ENCODE measurements around the gene MSH2. TPM values are rescaled to one million over a fixed set of nuclear protein-coding genes. Genes with fewer than 3 reads are reported as not detected.

MSH2 gene
- total RNA-seq, 1 donor from 2014 or later = 26.5 TPM

GRCh38 chr2:47531378-47532042, 128.6 kb downstream of the MSH2 start:
- H3K36me3 ChIP-seq (ENCODE audit: control insufficient read depth, insufficient read depth, low read length) = no peaks in the 10 kb centered on the region
- no peak for TF ChIP-seq CTCF (IDR thresholded peaks at IDR 0.05; ENCODE audit: insufficient read depth, low read length, poor library complexity, severe bottlenecking)

More at GRCh38 chr2:47531378-47532042, 128.6 kb downstream of the MSH2 start:
- DNase-seq (ENCODE audit: low read depth) = no peak
- no peaks in the 10 kb centered on the region for H3K27me3 ChIP-seq (ENCODE audit: control insufficient read depth, insufficient read depth, low read length)
- H3K4me3 ChIP-seq (ENCODE audit: low read depth, low read length) = no peak overlapping the region

Other genes starting within 250 kb of the MSH2 start
- not detected in 2 replicates for gene STPG4, start 247.8 kb upstream of the MSH2 start, total RNA-seq
- 511 and 693 TPM in 2 replicates for gene CALM2, start 226.6 kb upstream of the MSH2 start, total RNA-seq
- 133 and 135 TPM in 2 replicates for gene EPCAM, start 33.8 kb upstream of the MSH2 start, total RNA-seq
- gene KCNK12, start 167.8 kb downstream of the MSH2 start, total RNA-seq = 0.04 and 0.27 TPM in 2 replicates

Measured in kidney epithelial cell (primary cell).